B cell (primary cell): ENCODE measurements around the gene SH2D3C. TPM values are rescaled to one million over a fixed set of nuclear protein-coding genes. Genes with fewer than 3 reads are reported as not detected.

Source experiments
- ATAC-seq: fragments of 200-7000 bp; cut with Tn5 transposase; one replicate; pipeline ENCODE4 v1.10.0; 2021; ENCODE audit warnings: low read depth, mild to moderate bottlenecking, moderate number of reproducible peaks, moderate library complexity
- CTCF ChIA-PET: fragments of 350-600 bp; sonication (Branson Sonifier 250); formaldehyde crosslinking; loops from one replicate; lab custom pipeline; 2021; ENCODE audit warnings: antibody characterized with exemption, inconsistent platforms; lab: Charles Lee
- POLR2A ChIA-PET: fragments of 350-600 bp; sonication (Branson Sonifier 250); formaldehyde crosslinking; loops from one replicate; lab custom pipeline; 2021; ENCODE audit warnings: antibody characterized with exemption; lab: Charles Lee
- DNase-seq: peaks from one replicate; pipeline ENCODE4 v3.0.0; 2013
- H2AFZ ChIP-seq: 2 replicates; pipeline ENCODE4 v1.6.1; 2012; ENCODE audit warnings: mild to moderate bottlenecking, low read depth, low read length; ENCODE audit not compliant: insufficient read depth, poor library complexity, severe bottlenecking
- H3K27ac ChIP-seq, 2 donors: 1 replicate in 1 of 2; 2 replicates in 1 of 2; pipeline ENCODE4 v1.5.1; 2012 to 2013; ENCODE audit warnings: low read length in 2 of 2, mild to moderate bottlenecking in 2 of 2, moderate library complexity in 1 of 2
- H3K27me3 ChIP-seq, 4 experiments: fragments of 200-600 bp in 1 of 4; sonication (generic) in 1 of 4; replicated peaks in 1 of 4; 1 replicate in 2 of 4; 2 replicates in 2 of 4; pipeline versions ENCODE4 v1.6.1 to v1.7.0; 2013 to 2016; ENCODE audit warnings: low read length in 3 of 4, mild to moderate bottlenecking in 2 of 4, mixed read lengths in 1 of 4, moderate library complexity in 1 of 4; ENCODE audit not compliant: insufficient read depth in 4 of 4, control insufficient read depth in 3 of 4; ENCODE audit errors: control extremely low read depth in 1 of 4
- H3K36me3 ChIP-seq, 2 experiments: replicated peaks in 1 of 2; 1 replicate in 1 of 2; 2 replicates in 1 of 2; pipeline versions ENCODE4 v1.6.1 to v1.7.1; 2013; ENCODE audit warnings: low read length in 1 of 2; ENCODE audit not compliant: insufficient read depth in 2 of 2, control insufficient read depth in 1 of 2; ENCODE audit errors: control extremely low read depth in 1 of 2, extremely low read depth in 1 of 2
- H3K4me1 ChIP-seq, 2 donors: fragments of 200-600 bp in 1 of 2; sonication (generic) in 1 of 2; 1 replicate in 1 of 2; 2 replicates in 1 of 2; pipeline versions ENCODE4 v1.5.1 to v1.6.1; 2013 to 2017; ENCODE audit warnings: low read length in 2 of 2; ENCODE audit not compliant: control insufficient read depth in 2 of 2, insufficient read depth in 2 of 2
- H3K4me2 ChIP-seq: replicated peaks from 2 replicates; pipeline ENCODE3; 2012; ENCODE audit warnings: mild to moderate bottlenecking, low read depth, low read length; ENCODE audit not compliant: poor library complexity, severe bottlenecking
- H3K4me3 ChIP-seq, 5 experiments: fragments of 200-600 bp in 1 of 5; sonication (generic) in 1 of 5; 1 replicate in 3 of 5; 2 replicates in 2 of 5; pipeline versions ENCODE4 v1.5.1 to v1.7.0; 2011 to 2016; ENCODE audit warnings: low read length in 4 of 5, mild to moderate bottlenecking in 4 of 5, low read depth in 2 of 5, control low read depth in 1 of 5, moderate library complexity in 1 of 5; ENCODE audit not compliant: insufficient read depth in 1 of 5; ENCODE audit errors: control extremely low read depth in 1 of 5, extremely low read depth in 1 of 5
- H3K79me2 ChIP-seq: fragments of 200-600 bp; sonication (generic); one replicate; pipeline ENCODE4 v1.6.0; 2016; ENCODE audit warnings: low read length; ENCODE audit not compliant: control insufficient read depth, insufficient read depth
- H3K9ac ChIP-seq: fragments of 200-600 bp; sonication (generic); 2 replicates; pipeline ENCODE4 v1.6.1; 2017; ENCODE audit warnings: mild to moderate bottlenecking, low read length, moderate library complexity
- H3K9me3 ChIP-seq, 3 donors: one replicate each; pipeline versions ENCODE4 v1.6.1 to v1.7.1; 2013; ENCODE audit warnings: low read length in 2 of 3; ENCODE audit not compliant: control insufficient read depth in 2 of 3, insufficient read depth in 1 of 3; ENCODE audit errors: control extremely low read depth in 1 of 3
- H4K20me1 ChIP-seq: 2 replicates; pipeline ENCODE4 v1.6.0; 2012; ENCODE audit warnings: mild to moderate bottlenecking, low read length; ENCODE audit not compliant: insufficient read depth, control insufficient read depth, poor library complexity, severe bottlenecking
- H3K27ac Mint-ChIP-seq: one replicate; pipeline ENCODE4 v1.8.0; 2021; ENCODE audit warnings: mixed read lengths
- H3K27me3 Mint-ChIP-seq: one replicate; pipeline ENCODE4 v1.8.0; 2021; ENCODE audit warnings: mixed read lengths
- H3K4me1 Mint-ChIP-seq: one replicate; pipeline ENCODE4 v1.8.0; 2021; ENCODE audit warnings: mixed read lengths
- H3K4me3 Mint-ChIP-seq: one replicate; pipeline ENCODE4 v1.8.0; 2021; ENCODE audit warnings: mixed read lengths
- H3K9me3 Mint-ChIP-seq: one replicate; pipeline ENCODE4 v1.8.0; 2022; ENCODE audit warnings: mixed read lengths; ENCODE audit not compliant: insufficient read depth
- CTCF ChIP-seq: fragments of 200-600 bp; IDR thresholded peaks from one replicate; pipeline ENCODE4 v1.8.0; 2022; ENCODE audit warnings: antibody characterized with exemption, mild to moderate bottlenecking
- EZH2 ChIP-seq: IDR thresholded peaks from 2 replicates; pipeline ENCODE4 v1.6.1; 2012; ENCODE audit warnings: borderline replicate concordance, low read depth, mild to moderate bottlenecking, moderate library complexity, low read length; ENCODE audit not compliant: insufficient read depth, poor library complexity, severe bottlenecking
- WGBS: methylation state at CpG from one replicate; pipeline ENCODE4 v1.1.5; 2013; ENCODE audit warnings: missing lambda C conversion rate; ENCODE audit not compliant: insufficient coverage; 5-methylcytosine and 5-hydroxymethylcytosine counted together
- intact Hi-C: fragments of 100-400 bp; cut with micrococcal nuclease; formaldehyde crosslinking; loops from one replicate; pipeline ENCODE4 v1.10.0; 2022
- polyA plus RNA-seq: library from polyadenylated mRNA; depleted of rRNA; stranded (reverse); fragments of >200 nt; gene quantifications from 2 replicates; pipeline ENCODE4 v1.2.3, GENCODE V29; 2012
- total RNA-seq, 2 donors: library from RNA; stranded (reverse); fragments of 120-200 nt in 1 of 2; gene quantifications; 1 replicate in 1 of 2; 2 replicates in 1 of 2; pipeline versions ENCODE4 v1.2.3 to v1.2.4, GENCODE V29; 2013 to 2022

Gene SH2D3C
- total and polyA plus RNA-seq, 2 donors (not counting 1 experiment from before 2014, with no cell fraction given): 66.3 to 85.5 TPM

GRCh38 chr9:127822108-127822507 is 43.6 kb upstream of the SH2D3C start:
- H2AFZ ChIP-seq: no peak overlapping the region
- no peak overlapping the region for H3K27ac ChIP-seq
- intact Hi-C loops: no loop called here
- H3K9ac ChIP-seq: no peak overlapping the region
- POLR2A ChIA-PET: no interaction called here
- H3K36me3 ChIP-seq: peaks cover 0 to 10% of the 10 kb centered on the region in 2 experiments
- Mint-ChIP-seq H3K9me3 (no peaks in the 10 kb centered on the region), H3K4me3 (no peak overlapping the region), H3K27ac (no peak overlapping the region), H3K27me3 (no peaks in the 10 kb centered on the region), H3K4me1 (no peaks in the 10 kb centered on the region)
- no peaks in the 10 kb centered on the region for H3K27me3 ChIP-seq
- H4K20me1 ChIP-seq: no peaks in the 10 kb centered on the region
- H3K79me2 ChIP-seq: no peaks in the 10 kb centered on the region
- H3K4me2 ChIP-seq: no peak overlapping the region
- 80% methylated on average over 1 of the region's 4 CpGs for WGBS
- CTCF ChIA-PET: no interaction called here
- TF ChIP-seq CTCF: no peak
- no peak for TF ChIP-seq EZH2
- H3K4me1 ChIP-seq: no peaks in the 10 kb centered on the region
- no peak overlapping the region for H3K4me3 ChIP-seq
- no peak for ATAC-seq
- peaks cover 0 to 4% (median 0%) of the 10 kb centered on the region in 3 donors for H3K9me3 ChIP-seq
- no peak for DNase-seq

GRCh38 chr9:127818574-127818973 is 40.1 kb upstream of the SH2D3C start:
- intact Hi-C loops: no loop called here
- H2AFZ ChIP-seq: no peak overlapping the region
- DNase-seq (no peak), ATAC-seq (no peak)
- 98% methylated on average over 8 of the region's 11 CpGs for WGBS
- no peaks in the 10 kb centered on the region for H4K20me1 ChIP-seq
- H3K4me3 ChIP-seq: no peak overlapping the region
- no peak overlapping the region for H3K27ac ChIP-seq
- no peaks in the 10 kb centered on the region for H3K9me3 Mint-ChIP-seq
- H3K4me1 ChIP-seq: no peaks in the 10 kb centered on the region
- ChIA-PET CTCF (interaction anchor here (0.6 kb wide), 1 partner anchor 229 kb away, joined by 3 read pairs; no protein-coding TSS in a partner anchor), POLR2A (no interaction called here)
- no peaks in the 10 kb centered on the region for H3K4me1 Mint-ChIP-seq
- no peak overlapping the region for H3K4me3 Mint-ChIP-seq
- H3K4me2 ChIP-seq: no peak overlapping the region
- TF ChIP-seq EZH2 (no peak), CTCF (no peak)
- no peak overlapping the region for H3K9ac ChIP-seq
- peaks cover 0 to 22% of the 10 kb centered on the region in 2 experiments for H3K36me3 ChIP-seq
- H3K79me2 ChIP-seq: no peaks in the 10 kb centered on the region
- H3K27ac Mint-ChIP-seq: no peak overlapping the region
- H3K9me3 ChIP-seq: peaks cover 0 to 4% (median 0%) of the 10 kb centered on the region in 3 donors
- no peaks in the 10 kb centered on the region for H3K27me3 ChIP-seq
- H3K27me3 Mint-ChIP-seq: no peaks in the 10 kb centered on the region
